Transverse colon (tissue), 4 donors: ENCODE measurements around the gene ACSL4. TPM values are rescaled to one million over a fixed set of nuclear protein-coding genes. Genes with fewer than 3 reads are reported as not detected.

Experiments used
- DNase-seq: peaks from one replicate; pipeline ENCODE4 v3.0.0-alpha.2; 2019
- H3K27ac ChIP-seq, 4 donors: fragments of 200-600 bp; sonication (generic); 2 replicates each; pipeline ENCODE4 v1.5.1; 2016 to 2018; ENCODE audit warnings: inconsistent platforms in 4 of 4
- H3K27me3 ChIP-seq: fragments of 200-600 bp; sonication (generic); 2 replicates; pipeline ENCODE4 v1.5.1; 2017; ENCODE audit warnings: inconsistent platforms
- H3K36me3 ChIP-seq, 4 donors: fragments of 200-600 bp; sonication (generic); 2 replicates each; pipeline ENCODE4 v1.5.1; 2017 to 2019; ENCODE audit warnings: inconsistent platforms in 4 of 4
- H3K4me1 ChIP-seq, 4 donors: fragments of 200-600 bp; sonication (generic); 2 replicates each; pipeline ENCODE4 v1.5.1; 2017 to 2020; ENCODE audit warnings: inconsistent platforms in 4 of 4
- H3K4me3 ChIP-seq, 4 donors: fragments of 200-600 bp; sonication (generic); 1 replicate in 1 of 4; 2 replicates in 3 of 4; pipeline versions ENCODE4 v1.5.1 to v1.6.1; 2017 to 2019; ENCODE audit warnings: inconsistent platforms in 4 of 4
- H3K9me3 ChIP-seq, 2 donors: fragments of 200-600 bp; sonication (generic); 2 replicates each; pipeline ENCODE4 v1.5.1; 2017 to 2019; ENCODE audit warnings: inconsistent platforms in 2 of 2
- EP300 ChIP-seq: sonication (generic); formaldehyde crosslinking; IDR thresholded peaks from one replicate; pipeline ENCODE4 v1.6.1; 2017; ENCODE audit warnings: antibody characterized with exemption, low read depth
- POLR2A ChIP-seq: fragments of 450-650 bp; IDR thresholded peaks from one replicate; pipeline ENCODE4 v1.6.1; 2016; ENCODE audit warnings: antibody characterized with exemption, mild to moderate bottlenecking, moderate library complexity
- POLR2AphosphoS5 ChIP-seq, 3 donors: sonication (generic); formaldehyde crosslinking; IDR thresholded peaks; one replicate each; pipeline ENCODE4 v1.6.1; 2016; ENCODE audit warnings: antibody characterized with exemption in 3 of 3
- WGBS, 2 donors: methylation state at CpG; one replicate each; pipeline ENCODE4 v1.1.5; 2018; ENCODE audit warnings: low coverage in 1 of 2; 5-methylcytosine and 5-hydroxymethylcytosine counted together
- in situ Hi-C, 4 donors: fragments of 200-750 bp; cut with MboI; loops; one replicate each; pipeline versions ENCODE4 v1.15.0 to v1.15.1; 2017; ENCODE audit warnings: low sequenced_read_pairs in 3 of 4, low pct_ligation_motif_present in 1 of 4, low pct_unique_long_range_greater_than_20kb in 1 of 4
- intact Hi-C: fragments of 100-400 bp; cut with DNase I; formaldehyde crosslinking; loops from one replicate; pipeline ENCODE4 v1.15.1; 2023; ENCODE audit warnings: low total_unique reads
- total RNA-seq, 4 donors: library from RNA; depleted of rRNA; stranded (reverse); fragments of >200 nt; gene quantifications; one replicate each; pipeline ENCODE4 v1.1.0, GENCODE V29; 2016
- TF ChIP-seq, protein P1 (sequence below), 5 experiments: fragments of 200-600 bp in 3 of 5; fragments of 450-650 bp in 2 of 5; sonication (generic) in 3 of 5; IDR thresholded peaks; 1 replicate in 2 of 5; 2 replicates in 3 of 5; pipeline ENCODE4 v1.5.1; 2016 to 2017; ENCODE audit warnings: antibody characterized with exemption in 5 of 5, inconsistent platforms in 3 of 5, mild to moderate bottlenecking in 2 of 5, moderate library complexity in 1 of 5

Gene ACSL4
- 10 to 100 TPM in 1 of 4 donors, 1 to 10 TPM in 3; 8.2 to 20.8 (median 9.6) TPM for total RNA-seq

DNA sequence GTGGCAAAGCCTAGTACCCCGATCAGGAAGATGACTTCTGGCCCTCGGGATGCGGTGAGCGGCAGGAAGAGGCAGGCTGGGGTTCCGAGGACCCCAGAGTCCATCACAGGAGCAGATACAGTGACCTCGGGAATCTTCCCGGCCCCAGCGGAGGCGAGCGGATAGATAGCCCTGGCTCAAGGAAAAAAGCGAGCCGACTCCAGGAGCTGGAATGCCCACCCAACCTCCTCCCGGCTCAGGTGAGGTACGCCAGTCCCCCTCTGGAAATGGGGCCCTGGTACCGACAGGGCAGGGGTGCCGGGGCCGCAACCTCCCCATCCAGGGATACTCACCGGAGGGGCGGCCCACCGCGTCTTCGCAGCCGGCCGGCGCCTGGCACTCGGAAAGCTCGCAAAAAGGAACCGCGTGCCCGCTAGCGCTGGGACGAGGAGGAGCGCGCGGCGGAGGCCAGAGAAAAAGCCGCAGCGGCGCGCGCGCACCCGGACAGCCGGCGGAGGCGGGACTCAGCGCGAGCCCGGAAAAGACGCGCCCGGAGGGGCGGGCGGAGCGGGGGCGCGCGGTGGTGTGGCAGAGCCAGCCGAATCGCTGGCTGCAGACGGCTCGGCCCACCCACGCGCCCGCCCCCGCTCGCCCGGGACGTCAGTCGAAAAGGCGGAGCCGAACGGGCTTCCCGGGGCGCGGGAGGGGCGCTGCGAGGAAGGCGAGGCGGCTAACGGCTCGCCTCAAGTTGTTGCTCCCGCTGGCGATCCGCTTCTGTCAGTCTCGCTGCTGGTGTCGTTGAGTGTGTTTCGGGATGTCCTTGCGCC is at the start of gene ACSL4:
Gene ACSL4, minus strand, starts transcription at position 451 of the 806 bp plus-strand sequence. CDS start 49,894 bp downstream, outside the sequence.
- peak within 1 kb of the TSS; percentile 85 to 91 (median 88) for H3K27ac ChIP-seq
- peak; percentile 87 for DNase-seq
- in situ Hi-C loops (no loop called here), intact Hi-C loops (no loop called here)
- peak within 1 kb of the TSS; percentile 47 to 84 (median 66) for H3K4me3 ChIP-seq
- H3K9me3 ChIP-seq: no peaks in the 10 kb centered on the region
- H3K4me1 ChIP-seq: no peaks in the 10 kb centered on the region
- H3K27me3 ChIP-seq: no peaks in the 10 kb centered on the region
- no peaks in the 10 kb centered on the region for H3K36me3 ChIP-seq
- TF ChIP-seq POLR2AphosphoS5 (IDR thresholded peaks at IDR 0.05) (peak; percentile 62 to 81 (median 63)), EP300 (no peak), POLR2A (peak; percentile 51)
- TF ChIP-seq, protein P1, sequence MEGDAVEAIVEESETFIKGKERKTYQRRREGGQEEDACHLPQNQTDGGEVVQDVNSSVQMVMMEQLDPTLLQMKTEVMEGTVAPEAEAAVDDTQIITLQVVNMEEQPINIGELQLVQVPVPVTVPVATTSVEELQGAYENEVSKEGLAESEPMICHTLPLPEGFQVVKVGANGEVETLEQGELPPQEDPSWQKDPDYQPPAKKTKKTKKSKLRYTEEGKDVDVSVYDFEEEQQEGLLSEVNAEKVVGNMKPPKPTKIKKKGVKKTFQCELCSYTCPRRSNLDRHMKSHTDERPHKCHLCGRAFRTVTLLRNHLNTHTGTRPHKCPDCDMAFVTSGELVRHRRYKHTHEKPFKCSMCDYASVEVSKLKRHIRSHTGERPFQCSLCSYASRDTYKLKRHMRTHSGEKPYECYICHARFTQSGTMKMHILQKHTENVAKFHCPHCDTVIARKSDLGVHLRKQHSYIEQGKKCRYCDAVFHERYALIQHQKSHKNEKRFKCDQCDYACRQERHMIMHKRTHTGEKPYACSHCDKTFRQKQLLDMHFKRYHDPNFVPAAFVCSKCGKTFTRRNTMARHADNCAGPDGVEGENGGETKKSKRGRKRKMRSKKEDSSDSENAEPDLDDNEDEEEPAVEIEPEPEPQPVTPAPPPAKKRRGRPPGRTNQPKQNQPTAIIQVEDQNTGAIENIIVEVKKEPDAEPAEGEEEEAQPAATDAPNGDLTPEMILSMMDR (IDR thresholded peaks at IDR 0.05): no peak
- 61% methylated on average over 89 of the region's 89 CpGs; no CpG with 5 or more reads in 1 of the 2 donors for WGBS, 2 donors

DNA sequence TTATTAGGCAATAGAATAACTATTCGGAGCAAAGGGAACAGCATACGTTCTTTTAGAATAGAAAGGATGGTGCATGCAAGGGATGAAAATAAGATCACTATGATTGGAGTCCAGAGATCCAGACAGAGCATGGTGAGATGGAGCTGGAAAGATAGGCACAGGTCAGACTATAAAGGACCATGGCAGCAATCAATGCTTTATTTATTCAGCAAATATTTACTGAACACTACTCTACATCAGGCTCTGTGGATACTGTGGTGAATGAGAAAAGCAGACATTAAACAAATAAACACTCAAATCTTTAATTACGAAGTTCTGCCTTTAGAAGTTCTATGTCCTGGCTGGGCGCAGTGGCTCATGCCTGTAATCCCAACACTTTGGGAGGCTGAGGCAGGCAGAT is 44.7 kb upstream of the ACSL4 start:
- intact Hi-C loops (no loop called here), in situ Hi-C loops (no loop called here)

DNA sequence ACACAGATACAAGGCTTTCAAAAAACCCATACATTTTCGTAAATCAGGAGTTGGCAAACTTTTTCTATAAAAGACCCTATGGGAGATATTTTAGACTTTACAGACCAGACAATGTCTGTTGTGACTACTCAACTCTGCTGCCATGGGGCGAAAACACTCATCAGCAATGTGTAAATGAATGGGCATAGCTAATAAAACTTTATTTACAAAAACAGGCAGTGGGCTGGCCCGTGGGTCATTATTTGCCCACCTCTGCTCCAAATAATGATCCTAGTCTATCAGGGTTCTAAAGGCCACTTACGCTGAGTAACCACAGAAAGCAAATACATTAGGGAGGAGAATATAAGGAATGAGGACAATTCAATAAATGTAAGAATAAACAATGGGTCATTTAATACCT is 43.9 kb upstream of the ACSL4 start:
- TF ChIP-seq POLR2AphosphoS5 (IDR thresholded peaks at IDR 0.05): no peak
- TF ChIP-seq, protein P1 (IDR thresholded peaks at IDR 0.05): no peak
- TF ChIP-seq EP300: no peak
- TF ChIP-seq POLR2A: no peak
- no peaks in the 10 kb centered on the region for H3K4me1 ChIP-seq
- H3K9me3 ChIP-seq: no peaks in the 10 kb centered on the region
- H3K27ac ChIP-seq: no peak overlapping the region
- no peak for DNase-seq
- H3K36me3 ChIP-seq: no peaks in the 10 kb centered on the region
- intact Hi-C loops (no loop called here), in situ Hi-C loops (no loop called here)
- 76 to 100% methylated on average over 1 to 4 of the region's 4 CpGs for WGBS, 2 donors
- H3K27me3 ChIP-seq: no peaks in the 10 kb centered on the region
- no peak overlapping the region for H3K4me3 ChIP-seq

More for the DNA sequence above, 44.7 kb upstream of the ACSL4 start:
- H3K27me3 ChIP-seq: no peaks in the 10 kb centered on the region
- TF ChIP-seq POLR2AphosphoS5 (IDR thresholded peaks at IDR 0.05) (no peak), EP300 (no peak), POLR2A (no peak)
- TF ChIP-seq, protein P1 (IDR thresholded peaks at IDR 0.05): no peak
- H3K9me3 ChIP-seq: no peaks in the 10 kb centered on the region
- no peak overlapping the region for H3K27ac ChIP-seq
- no peaks in the 10 kb centered on the region for H3K36me3 ChIP-seq
- DNase-seq: no peak
- WGBS, 2 donors: 83 to 100% methylated on average over 1 to 4 of the region's 4 CpGs
- no peak overlapping the region for H3K4me3 ChIP-seq
- H3K4me1 ChIP-seq: no peaks in the 10 kb centered on the region

DNA sequence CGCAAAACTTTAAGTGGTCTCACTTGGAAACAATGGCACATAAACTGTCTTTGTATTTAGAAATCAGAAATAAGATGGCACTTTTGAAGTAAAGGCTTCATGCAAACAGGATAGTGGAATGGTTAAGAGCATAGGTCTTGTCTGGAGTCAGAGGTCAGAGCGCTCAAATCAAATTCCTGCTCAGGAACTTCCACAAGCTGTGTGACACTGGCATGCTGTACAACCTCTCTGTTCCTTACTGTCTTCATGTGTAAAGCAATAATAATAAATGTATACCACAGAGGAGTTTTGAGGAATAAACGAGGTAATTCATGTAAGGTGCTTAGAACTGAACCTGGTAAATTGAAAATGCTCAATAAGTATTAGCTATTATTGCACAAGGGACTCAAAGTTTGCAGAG is 43.4 kb upstream of the ACSL4 start:
- intact Hi-C loops (no loop called here), in situ Hi-C loops (no loop called here)
- H3K4me3 ChIP-seq: no peak overlapping the region
- H3K27me3 ChIP-seq: no peaks in the 10 kb centered on the region
- no peak for DNase-seq
- TF ChIP-seq POLR2AphosphoS5 (IDR thresholded peaks at IDR 0.05) (no peak), POLR2A (no peak), EP300 (no peak)
- TF ChIP-seq, protein P1 (IDR thresholded peaks at IDR 0.05): no peak
- H3K4me1 ChIP-seq: no peaks in the 10 kb centered on the region
- no peak overlapping the region for H3K27ac ChIP-seq
- H3K9me3 ChIP-seq: no peaks in the 10 kb centered on the region
- H3K36me3 ChIP-seq: no peaks in the 10 kb centered on the region
- 75% methylated on average over 3 of the region's 3 CpGs; no CpG with 5 or more reads in 1 of the 2 donors for WGBS, 2 donors
